ENCODE data around the gene CCDC63. TPM values are rescaled to one million over a fixed set of nuclear protein-coding genes. Genes with fewer than 3 reads are reported as not detected.

Gene CCDC63
- polyA plus RNA-seq, 1 of the 3 experiments (the other 2 are of a cell fraction) = not detected

GRCh38 chr12:110921262-110921661 is 74.5 kb downstream of the CCDC63 start:
- DNase-seq = no peak
- H3K27ac ChIP-seq (ENCODE audit: low read depth in 2 of 2, low read length in 1 of 2) = no peak overlapping the region
- WGBS (ENCODE audit: low lambda C conversion rate) = 56% methylated on average over 10 of the region's 10 CpGs
- H3K4me1 ChIP-seq (ENCODE audit: control insufficient read depth in 1 of 2, insufficient read depth in 2 of 2, low read depth in 1 of 2, low read length in 1 of 2) = peaks cover 0 to 10% of the 10 kb centered on the region in 2 experiments; a peak in 1 of 4 replicates
- POLR2A ChIA-PET = no interaction called here
- H2AFZ ChIP-seq (ENCODE audit: low read depth) = no peak overlapping the region
- no peak overlapping the region for H3K4me2 ChIP-seq
- H3K4me3 ChIP-seq (ENCODE audit: low read depth in 2 of 2, low read length in 1 of 2) = no peak overlapping the region
- no peak overlapping the region for H3K9ac ChIP-seq
- peaks cover 8% of the 10 kb centered on the region for H3F3A ChIP-seq (replicated peaks; ENCODE audit: insufficient read depth)
- H3K79me2 ChIP-seq (ENCODE audit: insufficient read depth) = no peaks in the 10 kb centered on the region
- H3K9me2 ChIP-seq = no peaks in the 10 kb centered on the region
- no peaks in the 10 kb centered on the region for H3K9me3 ChIP-seq
- CTCF ChIA-PET = interaction anchor here (1.0 to 1.7 kb wide), 5 partner anchors 9 to 378 kb away, joined by 3 to 11 read pairs (median 3); no protein-coding TSS in a partner anchor
- H3K36me3 ChIP-seq (replicated peaks in 1 of 2; ENCODE audit: control insufficient read depth in 1 of 2, insufficient read depth in 2 of 2, low read length in 1 of 2) = no peaks in the 10 kb centered on the region
- no peak for TF ChIP-seq MAX (IDR thresholded peaks at IDR 0.05; ENCODE audit: low read depth)
- H3K27me3 ChIP-seq (ENCODE audit: insufficient read depth) = no peaks in the 10 kb centered on the region
- H4K20me1 ChIP-seq (ENCODE audit: insufficient read depth) = no peaks in the 10 kb centered on the region

- Histone ChIP-seq H3K9me2 (no peaks in the 10 kb centered on the region), H3K9me3 (no peaks in the 10 kb centered on the region), H3F3A (replicated peaks; ENCODE audit: insufficient read depth) (peaks cover 8% of the 10 kb centered on the region), H2AFZ (ENCODE audit: low read depth) (no peak overlapping the region), H3K4me2 (no peak overlapping the region), H3K36me3 (replicated peaks in 1 of 2; ENCODE audit: control insufficient read depth in 1 of 2, insufficient read depth in 2 of 2, low read length in 1 of 2) (no peaks in the 10 kb centered on the region), H4K20me1 (ENCODE audit: insufficient read depth) (no peaks in the 10 kb centered on the region), H3K27ac (ENCODE audit: low read depth in 2 of 2, low read length in 1 of 2) (no peak overlapping the region), H3K4me3 (ENCODE audit: low read depth in 2 of 2, low read length in 1 of 2) (no peak overlapping the region), H3K4me1 (ENCODE audit: control insufficient read depth in 1 of 2, insufficient read depth in 2 of 2, low read depth in 1 of 2, low read length in 1 of 2) (peaks cover 0 to 1% of the 10 kb centered on the region in 2 experiments; a peak in 1 of 4 replicates), H3K79me2 (ENCODE audit: insufficient read depth) (no peaks in the 10 kb centered on the region), H3K9ac (no peak overlapping the region), H3K27me3 (ENCODE audit: insufficient read depth) (no peaks in the 10 kb centered on the region)
- CTCF ChIA-PET = interaction anchor here (1.0 to 1.6 kb wide), 3 partner anchors 14 to 529 kb away, joined by 3 to 5 read pairs (median 3); no protein-coding TSS in a partner anchor
- POLR2A ChIA-PET = no interaction called here
- no peak for DNase-seq
- WGBS (ENCODE audit: low lambda C conversion rate) = 87% methylated on average over 7 of the region's 7 CpGs
- no peak for TF ChIP-seq SMC3 (IDR thresholded peaks at IDR 0.05; ENCODE audit: low read depth, low read length)
- no peak for TF ChIP-seq CHD2 (IDR thresholded peaks at IDR 0.05; ENCODE audit: low read length, partially characterized antibody)
- no peak for TF ChIP-seq NFIC (IDR thresholded peaks at IDR 0.05; ENCODE audit: borderline replicate concordance)
- TF ChIP-seq MXI1 (IDR thresholded peaks at IDR 0.05; ENCODE audit: low read depth, low read length) = no peak
- no peak for TF ChIP-seq FOXM1 (IDR thresholded peaks at IDR 0.05; ENCODE audit: low read depth)
- no peak for TF ChIP-seq RCOR1 (IDR thresholded peaks at IDR 0.05; ENCODE audit: low read length)
- TF ChIP-seq IRF3 (IDR thresholded peaks at IDR 0.05; ENCODE audit: low read depth, low read length) = no peak
- TF ChIP-seq PBX3 (IDR thresholded peaks at IDR 0.05) = no peak
- TF ChIP-seq USF2 (IDR thresholded peaks at IDR 0.05; ENCODE audit: borderline replicate concordance, low read depth, low read length) = no peak
Observed at GRCh38 chr12:110922652-110923051, 75.9 kb downstream of the CCDC63 start.

All from SK-N-SH (cell line).